ENCODE results near the gene FIG4. TPM values are rescaled to one million over a fixed set of nuclear protein-coding genes. Genes with fewer than 3 reads are reported as not detected.

Gene FIG4
- polyA plus RNA-seq, 1 of the 3 experiments (the other 2 are of a cell fraction), result 6.8 TPM

GRCh38 chr6:109820706-109821350 lies 129.7 kb downstream of the FIG4 start (continued):
- TF ChIP-seq RFX5 (IDR thresholded peaks at IDR 0.05; ENCODE audit: low read length), result no peak
- no peak for TF ChIP-seq SIN3A (IDR thresholded peaks at IDR 0.05; ENCODE audit: borderline replicate concordance, low read depth, low read length)

DNA sequence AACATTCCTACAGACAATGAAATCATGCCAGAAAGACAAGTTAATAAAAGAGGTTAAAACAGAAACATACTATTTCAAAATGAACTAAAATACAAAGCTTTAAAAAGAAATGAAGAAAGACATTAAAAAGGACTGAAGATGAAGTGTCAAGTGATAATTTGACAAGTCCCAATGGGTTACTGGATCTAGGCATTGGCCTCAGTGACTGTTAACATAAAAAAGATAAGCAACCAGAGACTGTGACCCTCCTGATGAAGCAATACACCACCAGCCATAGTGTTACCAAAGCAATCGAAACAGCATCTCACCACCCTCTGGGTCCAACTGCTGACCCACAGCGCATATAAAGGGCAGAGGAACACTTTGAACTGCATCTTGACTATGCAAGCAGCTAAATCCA lies 130.3 kb downstream of the FIG4 start:
- no peaks in the 10 kb centered on the region for H3F3A ChIP-seq (replicated peaks; ENCODE audit: insufficient read depth)
- ChIA-PET CTCF (interaction anchor here (0.8 kb wide), 1 partner anchor 32 kb away, joined by 3 read pairs; no protein-coding TSS in a partner anchor), POLR2A (no interaction called here)
- whole genome bisulfite sequencing (ENCODE audit: low lambda C conversion rate), result 100% methylated on average over 2 of the region's 2 CpGs
- DNase-seq, result no peak
- H3K79me2 ChIP-seq (ENCODE audit: insufficient read depth), result no peaks in the 10 kb centered on the region
- H2AFZ ChIP-seq (ENCODE audit: low read depth), result no peak overlapping the region
- H3K9me3 ChIP-seq, result no peaks in the 10 kb centered on the region
- H3K27me3 ChIP-seq (ENCODE audit: insufficient read depth), result no peaks in the 10 kb centered on the region
- no peaks in the 10 kb centered on the region for H3K9me2 ChIP-seq
- no peaks in the 10 kb centered on the region for H4K20me1 ChIP-seq (ENCODE audit: insufficient read depth)
- H3K4me1 ChIP-seq (ENCODE audit: control insufficient read depth in 1 of 2, insufficient read depth in 2 of 2, low read depth in 1 of 2, low read length in 1 of 2), result no peaks in the 10 kb centered on the region; a peak in 1 of 4 replicates
- no peak overlapping the region for H3K4me2 ChIP-seq
- H3K4me3 ChIP-seq (ENCODE audit: low read depth in 2 of 2, low read length in 1 of 2), result no peak overlapping the region
- H3K9ac ChIP-seq, result no peak overlapping the region
- H3K36me3 ChIP-seq (replicated peaks in 1 of 2; ENCODE audit: control insufficient read depth in 1 of 2, insufficient read depth in 2 of 2, low read length in 1 of 2), result peaks cover 5 to 6% of the 10 kb centered on the region in 2 experiments
- no peak overlapping the region for H3K27ac ChIP-seq (ENCODE audit: low read depth in 2 of 2, low read length in 1 of 2)
- no peak for TF ChIP-seq SIN3A (IDR thresholded peaks at IDR 0.05; ENCODE audit: borderline replicate concordance, low read depth, low read length)
- TF ChIP-seq RXRA (IDR thresholded peaks at IDR 0.05; ENCODE audit: borderline replicate concordance, low read depth), result no peak
- TF ChIP-seq MXI1 (IDR thresholded peaks at IDR 0.05; ENCODE audit: low read depth, low read length), result no peak
- no peak for TF ChIP-seq GABPA (IDR thresholded peaks at IDR 0.05; ENCODE audit: low read depth)
- no peak for TF ChIP-seq GATA2 (CRISPR knock-in tag; IDR thresholded peaks at IDR 0.05)
- no peak for TF ChIP-seq SMC3 (IDR thresholded peaks at IDR 0.05; ENCODE audit: low read depth, low read length)
- no peak for TF ChIP-seq EP300 (IDR thresholded peaks at IDR 0.05; ENCODE audit: borderline replicate concordance in 1 of 2, low read depth in 1 of 2, low read length in 1 of 2)
- no peak for TF ChIP-seq CHD2 (IDR thresholded peaks at IDR 0.05; ENCODE audit: low read length, partially characterized antibody)
- TF ChIP-seq MEF2A (IDR thresholded peaks at IDR 0.05; ENCODE audit: borderline replicate concordance, low read depth), result no peak
- no peak for TF ChIP-seq TCF12 (IDR thresholded peaks at IDR 0.05)
- TF ChIP-seq REST (IDR thresholded peaks at IDR 0.05; ENCODE audit: low read depth, low read length), result no peak
- TF ChIP-seq, protein P1, sequence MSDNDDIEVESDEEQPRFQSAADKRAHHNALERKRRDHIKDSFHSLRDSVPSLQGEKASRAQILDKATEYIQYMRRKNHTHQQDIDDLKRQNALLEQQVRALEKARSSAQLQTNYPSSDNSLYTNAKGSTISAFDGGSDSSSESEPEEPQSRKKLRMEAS (IDR thresholded peaks at IDR 0.05; ENCODE audit: low read depth), result no peak
- no peak for TF ChIP-seq USF1 (IDR thresholded peaks at IDR 0.05; ENCODE audit: borderline replicate concordance, low read depth)
- TF ChIP-seq RAD21 (IDR thresholded peaks at IDR 0.05; ENCODE audit: low read length), result no peak
- TF ChIP-seq, protein P2, sequence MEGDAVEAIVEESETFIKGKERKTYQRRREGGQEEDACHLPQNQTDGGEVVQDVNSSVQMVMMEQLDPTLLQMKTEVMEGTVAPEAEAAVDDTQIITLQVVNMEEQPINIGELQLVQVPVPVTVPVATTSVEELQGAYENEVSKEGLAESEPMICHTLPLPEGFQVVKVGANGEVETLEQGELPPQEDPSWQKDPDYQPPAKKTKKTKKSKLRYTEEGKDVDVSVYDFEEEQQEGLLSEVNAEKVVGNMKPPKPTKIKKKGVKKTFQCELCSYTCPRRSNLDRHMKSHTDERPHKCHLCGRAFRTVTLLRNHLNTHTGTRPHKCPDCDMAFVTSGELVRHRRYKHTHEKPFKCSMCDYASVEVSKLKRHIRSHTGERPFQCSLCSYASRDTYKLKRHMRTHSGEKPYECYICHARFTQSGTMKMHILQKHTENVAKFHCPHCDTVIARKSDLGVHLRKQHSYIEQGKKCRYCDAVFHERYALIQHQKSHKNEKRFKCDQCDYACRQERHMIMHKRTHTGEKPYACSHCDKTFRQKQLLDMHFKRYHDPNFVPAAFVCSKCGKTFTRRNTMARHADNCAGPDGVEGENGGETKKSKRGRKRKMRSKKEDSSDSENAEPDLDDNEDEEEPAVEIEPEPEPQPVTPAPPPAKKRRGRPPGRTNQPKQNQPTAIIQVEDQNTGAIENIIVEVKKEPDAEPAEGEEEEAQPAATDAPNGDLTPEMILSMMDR (IDR thresholded peaks at IDR 0.05), result no peak
